Type B pancreatic cell (in vitro differentiated cells): ENCODE measurements around the gene DEDD. TPM values are rescaled to one million over a fixed set of nuclear protein-coding genes. Genes with fewer than 3 reads are reported as not detected.

Experiments
- DNase-seq: peaks from one replicate; pipeline ENCODE4 v3.0.0; 2021; ENCODE audit warnings: mixed read lengths; ENCODE audit not compliant: unreplicated experiment; ENCODE audit errors: extremely low spot score
- H3K27ac Mint-ChIP-seq: 2 replicates; pipeline ENCODE4 v1.8.0; 2021; ENCODE audit warnings: mild to moderate bottlenecking, mixed read lengths
- H3K27me3 Mint-ChIP-seq: 2 replicates; pipeline ENCODE4 v1.8.0; 2021; ENCODE audit warnings: mixed read lengths
- H3K36me3 Mint-ChIP-seq: 2 replicates; pipeline ENCODE4 v1.8.0; 2021; ENCODE audit warnings: mixed read lengths
- H3K4me1 Mint-ChIP-seq: one replicate; pipeline ENCODE4 v1.8.0; 2021; ENCODE audit warnings: mixed read lengths; ENCODE audit not compliant: unreplicated experiment
- H3K4me3 Mint-ChIP-seq: 2 replicates; pipeline ENCODE4 v1.8.0; 2021; ENCODE audit warnings: mild to moderate bottlenecking, mixed read lengths
- H3K9me3 Mint-ChIP-seq: 2 replicates; pipeline ENCODE4 v1.8.0; 2021; ENCODE audit warnings: mixed read lengths
- total RNA-seq: library from RNA; stranded (reverse); gene quantifications from 2 replicates; pipeline ENCODE4 v1.2.1, GENCODE V29; 2021; ENCODE audit warnings: low replicate concordance
- TF ChIP-seq, protein P1 (sequence below): fragments of 200-600 bp; sonication (generic); conservative IDR thresholded peaks from 2 replicates; pipeline ENCODE4 v1.5.0; 2021; ENCODE audit warnings: antibody characterized with exemption, mild to moderate bottlenecking

Gene DEDD
- total RNA-seq, 1 donor from 2014 or later = 41.0 TPM

- Mint-ChIP-seq H3K4me3 (no peak overlapping the region), H3K27ac (no peak overlapping the region), H3K9me3 (no peaks in the 10 kb centered on the region), H3K4me1 (peaks cover 11% of the 10 kb centered on the region), H3K27me3 (no peaks in the 10 kb centered on the region), H3K36me3 (no peaks in the 10 kb centered on the region)
- TF ChIP-seq, protein P1, sequence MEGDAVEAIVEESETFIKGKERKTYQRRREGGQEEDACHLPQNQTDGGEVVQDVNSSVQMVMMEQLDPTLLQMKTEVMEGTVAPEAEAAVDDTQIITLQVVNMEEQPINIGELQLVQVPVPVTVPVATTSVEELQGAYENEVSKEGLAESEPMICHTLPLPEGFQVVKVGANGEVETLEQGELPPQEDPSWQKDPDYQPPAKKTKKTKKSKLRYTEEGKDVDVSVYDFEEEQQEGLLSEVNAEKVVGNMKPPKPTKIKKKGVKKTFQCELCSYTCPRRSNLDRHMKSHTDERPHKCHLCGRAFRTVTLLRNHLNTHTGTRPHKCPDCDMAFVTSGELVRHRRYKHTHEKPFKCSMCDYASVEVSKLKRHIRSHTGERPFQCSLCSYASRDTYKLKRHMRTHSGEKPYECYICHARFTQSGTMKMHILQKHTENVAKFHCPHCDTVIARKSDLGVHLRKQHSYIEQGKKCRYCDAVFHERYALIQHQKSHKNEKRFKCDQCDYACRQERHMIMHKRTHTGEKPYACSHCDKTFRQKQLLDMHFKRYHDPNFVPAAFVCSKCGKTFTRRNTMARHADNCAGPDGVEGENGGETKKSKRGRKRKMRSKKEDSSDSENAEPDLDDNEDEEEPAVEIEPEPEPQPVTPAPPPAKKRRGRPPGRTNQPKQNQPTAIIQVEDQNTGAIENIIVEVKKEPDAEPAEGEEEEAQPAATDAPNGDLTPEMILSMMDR = no peak
- no peak for DNase-seq
Measured at GRCh38 chr1:161140755-161141400, 8.4 kb upstream of the DEDD start.

GRCh38 chr1:161139766-161140165 is 7.3 kb upstream of the DEDD start:
- no peaks in the 10 kb centered on the region for H3K36me3 Mint-ChIP-seq
- TF ChIP-seq, protein P1 = peak; percentile 73
- H3K27me3 Mint-ChIP-seq = no peaks in the 10 kb centered on the region
- no peak overlapping the region for H3K27ac Mint-ChIP-seq
- H3K4me1 Mint-ChIP-seq = peaks cover 11% of the 10 kb centered on the region
- H3K9me3 Mint-ChIP-seq = no peaks in the 10 kb centered on the region
- no peak for DNase-seq
- no peak overlapping the region for H3K4me3 Mint-ChIP-seq

DNA sequence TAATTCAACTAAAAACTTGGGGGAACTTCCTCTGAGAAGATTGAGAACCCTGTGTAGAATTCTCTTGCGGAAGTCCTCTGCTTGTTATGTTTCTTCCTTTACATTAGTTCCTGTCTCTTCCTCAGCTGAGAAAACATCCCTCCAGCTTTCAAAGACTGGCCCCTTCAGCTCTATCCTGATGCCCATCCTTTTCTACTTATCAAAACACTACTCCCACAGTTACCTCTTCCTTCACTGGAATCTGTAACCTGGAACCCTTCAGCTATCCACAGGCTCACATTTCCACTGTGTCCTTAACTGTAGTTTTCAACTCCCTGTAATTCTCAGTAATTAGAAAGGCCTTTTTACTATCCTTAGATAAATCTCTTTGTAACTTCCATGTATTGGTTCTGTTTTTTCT is 6.0 kb upstream of the DEDD start:
- no peaks in the 10 kb centered on the region for H3K27me3 Mint-ChIP-seq
- TF ChIP-seq, protein P1 = no peak
- DNase-seq = no peak
- peaks cover 11% of the 10 kb centered on the region for H3K4me1 Mint-ChIP-seq
- H3K27ac Mint-ChIP-seq = no peak overlapping the region
- H3K9me3 Mint-ChIP-seq = no peaks in the 10 kb centered on the region
- no peak overlapping the region for H3K4me3 Mint-ChIP-seq
- no peaks in the 10 kb centered on the region for H3K36me3 Mint-ChIP-seq

DNA sequence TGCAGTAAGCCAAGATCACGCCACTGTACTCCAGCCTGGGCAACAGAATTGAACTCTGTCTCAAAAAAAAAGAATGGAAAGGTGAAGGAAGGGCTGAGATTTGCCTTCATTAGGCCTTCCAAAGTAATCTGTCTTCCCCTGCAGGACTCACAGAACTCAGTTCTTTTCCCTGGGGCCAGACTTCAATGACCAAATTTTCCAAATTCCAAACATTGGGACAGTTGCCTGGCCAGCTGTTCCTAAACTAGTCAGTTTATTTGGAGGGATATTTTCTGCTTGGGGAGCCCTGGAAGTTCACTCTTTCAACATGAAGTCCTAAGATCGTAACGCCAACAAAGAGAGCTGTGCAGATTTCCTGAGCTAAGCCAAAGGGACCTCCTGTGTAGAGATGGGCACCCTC is 5.4 kb upstream of the DEDD start:
- Mint-ChIP-seq H3K9me3 (no peaks in the 10 kb centered on the region), H3K4me1 (peaks cover 11% of the 10 kb centered on the region), H3K36me3 (no peaks in the 10 kb centered on the region), H3K27ac (peak overlapping the region; percentile 34), H3K4me3 (no peak overlapping the region), H3K27me3 (no peaks in the 10 kb centered on the region)
- TF ChIP-seq, protein P1 = no peak
- DNase-seq = no peak

DNA sequence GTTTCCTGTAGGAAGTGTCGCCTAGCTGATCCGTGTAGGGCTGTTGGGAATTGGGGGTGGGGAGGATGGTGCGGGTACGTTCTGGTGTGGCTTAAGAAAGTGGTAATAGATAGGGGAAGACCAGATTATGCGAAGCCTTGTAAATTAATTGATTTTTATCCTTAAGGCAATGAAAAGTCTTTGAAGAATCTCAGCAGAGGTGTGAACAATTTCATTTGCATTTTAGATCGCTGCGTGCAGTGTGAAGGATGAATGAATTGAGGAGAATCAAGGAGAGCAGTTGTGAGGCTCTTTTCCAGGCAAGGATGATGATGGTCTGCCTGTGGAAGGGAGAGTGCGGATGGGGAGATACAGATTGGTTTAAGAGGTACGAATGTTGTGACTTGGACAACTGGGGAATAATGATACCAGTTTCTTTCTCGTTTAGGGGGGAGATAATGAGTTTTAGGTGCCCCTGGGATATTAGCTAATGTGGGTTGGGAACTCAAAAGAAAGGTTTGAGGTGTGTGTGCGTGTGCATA is 813 bp upstream of the DEDD start:
- TF ChIP-seq, protein P1 = no peak
- Mint-ChIP-seq H3K27me3 (no peaks in the 10 kb centered on the region), H3K4me1 (peaks cover 27% of the 10 kb centered on the region), H3K36me3 (peaks cover 8% of the 10 kb centered on the region), H3K4me3 (no peak overlapping the region), H3K9me3 (no peaks in the 10 kb centered on the region), H3K27ac (no peak overlapping the region)
- no peak for DNase-seq
